H1 (cell line): ENCODE data around the gene CDH10. TPM values are rescaled to one million over a fixed set of nuclear protein-coding genes. Genes with fewer than 3 reads are reported as not detected.

ENCODE experiments used
- CTCF ChIA-PET: fragments of 300-600 bp; sonication (Branson Sonifier 250); formaldehyde crosslinking; loops from one replicate; lab custom pipeline; 2021; ENCODE audit not compliant: partially characterized antibody; lab: Charles Lee
- POLR2A ChIA-PET: fragments of 300-600 bp; sonication (Branson Sonifier 250); formaldehyde crosslinking; loops from one replicate; lab custom pipeline; 2021; ENCODE audit warnings: inconsistent platforms; ENCODE audit not compliant: partially characterized antibody; lab: Charles Lee
- DNase-seq, 2 experiments: peaks; one replicate each; pipeline versions ENCODE4 v3.0.0 to v3.0.0-alpha.2; 2010 to 2022; ENCODE audit warnings: low spot score in 2 of 2, low read depth in 1 of 2, mixed read lengths in 1 of 2
- FAIRE-seq: peaks from 2 replicates; lab custom pipeline; 2011; peaks lifted over from hg19 to GRCh38; lab: Jason Lieb, UNC
- H2AFZ ChIP-seq: 2 replicates; pipeline ENCODE4 v1.8.1; 2012; ENCODE audit warnings: low read length, inconsistent platforms
- H2AK5ac ChIP-seq: 2 replicates; pipeline ENCODE4 v1.6.1; 2013; ENCODE audit warnings: low read depth, low read length
- H2BK120ac ChIP-seq: replicated peaks from 2 replicates; pipeline ENCODE3; 2013; ENCODE audit warnings: low read depth, low read length, inconsistent platforms
- H2BK12ac ChIP-seq: 2 replicates; pipeline ENCODE4 v1.6.1; 2013; ENCODE audit warnings: low read depth, low read length
- H2BK15ac ChIP-seq: 2 replicates; pipeline ENCODE4 v1.6.1; 2013; ENCODE audit warnings: low read length
- H2BK20ac ChIP-seq: 2 replicates; pipeline ENCODE4 v1.6.1; 2013; ENCODE audit warnings: low read length
- H2BK5ac ChIP-seq: 2 replicates; pipeline ENCODE4 v1.6.1; 2013; ENCODE audit warnings: low read depth, low read length
- H3K14ac ChIP-seq: 2 replicates; pipeline ENCODE4 v1.6.1; 2013; ENCODE audit warnings: inconsistent platforms; ENCODE audit not compliant: insufficient read length
- H3K18ac ChIP-seq: 2 replicates; pipeline ENCODE4 v1.6.1; 2013; ENCODE audit warnings: low read length; ENCODE audit errors: extremely low read depth
- H3K23ac ChIP-seq: 2 replicates; pipeline ENCODE4 v1.6.1; 2013; ENCODE audit warnings: inconsistent platforms; ENCODE audit not compliant: insufficient read length
- H3K23me2 ChIP-seq: 2 replicates; pipeline ENCODE4 v1.6.1; 2013; ENCODE audit warnings: low read depth, low read length
- H3K27ac ChIP-seq: 2 replicates; pipeline ENCODE4 v1.6.1; 2011; ENCODE audit warnings: low read depth, low read length, inconsistent platforms
- H3K27me3 ChIP-seq, 4 experiments: replicated peaks in 1 of 4; 1 replicate in 1 of 4; 2 replicates in 3 of 4; pipeline versions ENCODE4 v1.6.1 to v1.8.1; 2011 to 2013; ENCODE audit warnings: low read length in 3 of 4, mild to moderate bottlenecking in 3 of 4, inconsistent platforms in 2 of 4, mixed read lengths in 2 of 4, moderate library complexity in 1 of 4; ENCODE audit not compliant: control insufficient read depth in 3 of 4, insufficient read depth in 3 of 4; ENCODE audit errors: extremely low read depth in 1 of 4
- H3K36me3 ChIP-seq, 4 experiments: 2 replicates each; pipeline versions ENCODE4 v1.6.1 to v1.8.1; 2011 to 2013; ENCODE audit warnings: mild to moderate bottlenecking in 4 of 4, low read length in 3 of 4, moderate library complexity in 2 of 4, control low read depth in 1 of 4, inconsistent platforms in 1 of 4; ENCODE audit not compliant: insufficient read depth in 4 of 4, control insufficient read depth in 2 of 4
- H3K4ac ChIP-seq: replicated peaks from 2 replicates; pipeline ENCODE3; 2013; ENCODE audit warnings: low read length, low read depth, mixed read lengths, inconsistent platforms; ENCODE audit not compliant: insufficient read length
- H3K4me1 ChIP-seq, 4 experiments: replicated peaks in 1 of 4; 1 replicate in 1 of 4; 2 replicates in 3 of 4; pipeline versions ENCODE4 v1.6.1 to v1.8.1; 2011 to 2013; ENCODE audit warnings: low read length in 3 of 4, inconsistent platforms in 2 of 4, mixed read lengths in 1 of 4; ENCODE audit not compliant: insufficient read depth in 4 of 4, control insufficient read depth in 3 of 4
- H3K4me2 ChIP-seq, 2 experiments: 2 replicates each; pipeline versions ENCODE4 v1.6.1 to v1.8.1; 2011 to 2013; ENCODE audit warnings: low read depth in 2 of 2, low read length in 2 of 2, control low read depth in 1 of 2, inconsistent platforms in 1 of 2, mild to moderate bottlenecking in 1 of 2; ENCODE audit not compliant: insufficient read depth in 1 of 2
- H3K4me3 ChIP-seq, 4 experiments: fragments of 200-600, 300-600 bp in 1 of 4; sonication (generic), shearing (Covaris generic), sonication (Bioruptor Twin) in 1 of 4; 2 replicates each; pipeline versions ENCODE4 v1.5.1 to v1.8.1; 2011 to 2016; ENCODE audit warnings: low read length in 4 of 4, low read depth in 3 of 4, control low read depth in 2 of 4, inconsistent platforms in 2 of 4, mild to moderate bottlenecking in 2 of 4, mixed read lengths in 1 of 4, moderate library complexity in 1 of 4; ENCODE audit not compliant: insufficient read depth in 2 of 4; ENCODE audit errors: extremely low read depth in 1 of 4
- H3K56ac ChIP-seq: replicated peaks from 2 replicates; pipeline ENCODE3; 2013; ENCODE audit warnings: low read depth, mild to moderate bottlenecking, mixed read lengths, low read length, inconsistent platforms; ENCODE audit not compliant: insufficient read length
- H3K79me1 ChIP-seq: 2 replicates; pipeline ENCODE4 v1.6.1; 2013; ENCODE audit warnings: low read depth, low read length, control low read depth
- H3K79me2 ChIP-seq, 2 experiments: 2 replicates each; pipeline versions ENCODE4 v1.6.1 to v1.8.1; 2012 to 2013; ENCODE audit warnings: low read length in 2 of 2, mild to moderate bottlenecking in 2 of 2, inconsistent platforms in 1 of 2; ENCODE audit not compliant: insufficient read depth in 2 of 2, control insufficient read depth in 1 of 2
- H3K9ac ChIP-seq, 4 experiments: replicated peaks in 1 of 4; 1 replicate in 1 of 4; 2 replicates in 3 of 4; pipeline versions ENCODE4 v1.6.1 to v1.8.1; 2011 to 2013; ENCODE audit warnings: low read depth in 3 of 4, low read length in 3 of 4, control low read depth in 2 of 4, mild to moderate bottlenecking in 2 of 4, moderate library complexity in 2 of 4, inconsistent platforms in 1 of 4; ENCODE audit errors: extremely low read depth in 1 of 4
- H3K9me3 ChIP-seq, 2 experiments: 2 replicates each; pipeline versions ENCODE4 v1.6.1 to v1.8.1; 2012 to 2013; ENCODE audit warnings: mild to moderate bottlenecking in 2 of 2, moderate library complexity in 2 of 2, control low read depth in 1 of 2, inconsistent platforms in 1 of 2, low read depth in 1 of 2, low read length in 1 of 2, mixed read lengths in 1 of 2; ENCODE audit not compliant: insufficient read depth in 2 of 2
- H4K20me1 ChIP-seq, 2 experiments: replicated peaks in 1 of 2; 2 replicates each; pipeline versions ENCODE3 to v1.8.1; 2011 to 2013; ENCODE audit warnings: inconsistent platforms in 2 of 2, low read length in 2 of 2, mild to moderate bottlenecking in 1 of 2; ENCODE audit not compliant: insufficient read depth in 2 of 2, control insufficient read depth in 1 of 2
- H4K5ac ChIP-seq: 2 replicates; pipeline ENCODE4 v1.6.1; 2013; ENCODE audit warnings: low read length, low read depth, mixed read lengths, inconsistent platforms; ENCODE audit not compliant: insufficient read length
- H4K8ac ChIP-seq: 2 replicates; pipeline ENCODE4 v1.8.0; 2013; ENCODE audit warnings: mild to moderate bottlenecking, moderate library complexity, low read length, inconsistent platforms; ENCODE audit not compliant: insufficient read depth; ENCODE audit errors: extremely low read depth
- H4K91ac ChIP-seq: replicated peaks from 2 replicates; pipeline ENCODE3; 2013; ENCODE audit warnings: low read length, mixed read lengths, inconsistent platforms; ENCODE audit not compliant: insufficient read length
- BRCA1 ChIP-seq: IDR thresholded peaks from 2 replicates; pipeline ENCODE4 v1.6.1; 2012; ENCODE audit warnings: low read depth, low read length, improper control_type of control experiment
- WGBS, 2 experiments: shearing (Covaris generic) in 1 of 2; methylation state at CpG; one replicate each; pipeline versions ENCODE4 v1.1.6 to v1.1.7; 2013 to 2015; ENCODE audit warnings: low lambda C conversion rate in 2 of 2, mixed read lengths in 2 of 2, inconsistent platforms in 1 of 2, low coverage in 1 of 2, missing lambda C conversion rate in 1 of 2; ENCODE audit not compliant: insufficient replicate concordance in 2 of 2, insufficient coverage in 1 of 2, insufficient read length in 1 of 2; ENCODE audit errors: extremely low coverage in 1 of 2, missing lambda C conversion rate in 1 of 2; 5-methylcytosine and 5-hydroxymethylcytosine counted together
- polyA plus RNA-seq, 7 experiments: library from polyadenylated mRNA; depleted of rRNA in 3 of 7; stranded (reverse) in 5 of 7; unstranded in 2 of 7; fragments of >200 nt in 5 of 7; fragments of 200-250 nt in 2 of 7; gene quantifications; 1 replicate in 5 of 7; 2 replicates in 1 of 7; 4 replicates in 1 of 7; pipeline versions ENCODE4 v1.2.1 to v1.2.3, GENCODE V29; 2011 to 2013; ENCODE audit warnings: missing spikeins in 2 of 7, mixed read lengths in 2 of 7
- total RNA-seq: library from RNA; stranded (reverse); fragmentation: NEBNext Ultra II Directional; extraction: Animal tissue kit (Norgen Biotek cat#: 25700); gene quantifications from 2 replicates; pipeline ENCODE4 v1.2.1, GENCODE V29; 2021

The CDH10 gene
- total and polyA plus RNA-seq, 2 of the 8 experiments (the other 6 are each of a cell fraction or from before 2014, with no cell fraction given) = 0.11 TPM; not detected in 1

DNA sequence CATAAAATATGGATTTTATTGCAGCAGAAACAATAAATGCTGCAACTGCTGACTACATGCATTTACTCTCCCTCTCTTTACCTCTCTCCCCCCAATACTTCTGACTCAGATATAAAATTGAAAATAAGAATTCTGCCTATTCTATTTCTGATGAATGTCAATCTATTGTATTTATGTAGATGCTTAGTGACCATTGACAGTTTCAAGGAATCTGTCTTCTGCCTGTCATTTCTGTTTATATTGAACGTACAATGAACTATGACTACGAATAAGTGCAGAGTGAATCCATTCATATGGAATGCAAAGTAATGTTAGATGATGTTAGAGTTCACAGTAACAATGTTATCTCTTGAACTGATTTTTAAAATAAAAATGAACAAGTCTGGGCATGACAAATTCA lies 898 bp downstream of the CDH10 start:
- no peak for FAIRE-seq
- Histone ChIP-seq H3K4me1 (peaks cover 0 to 10% (median 1%) of the 10 kb centered on the region in 4 experiments; a peak in 3 of 7 replicates), H2BK20ac (no peak overlapping the region), H4K20me1 (peaks cover 0 to 2% of the 10 kb centered on the region in 2 experiments), H3K23me2 (no peaks in the 10 kb centered on the region), H3K27ac (no peak overlapping the region), H3K79me1 (no peaks in the 10 kb centered on the region), H3K4ac (no peak overlapping the region), H3K27me3 (peaks cover 0 to 3% (median 0%) of the 10 kb centered on the region in 4 experiments; a peak in 2 of 7 replicates), H3K56ac (no peak overlapping the region), H2AK5ac (no peak overlapping the region), H4K8ac (no peak overlapping the region), H4K5ac (no peak overlapping the region), H3K4me3 (peak overlapping the region in 1 of 4 experiments; percentile 57; a peak in 1 of 8 replicates), H2BK12ac (no peak overlapping the region), H3K18ac (no peak overlapping the region), H3K9ac (no peak overlapping the region), H2BK15ac (no peak overlapping the region), H3K9me3 (no peaks in the 10 kb centered on the region), H3K36me3 (no peaks in the 10 kb centered on the region), H3K14ac (no peak overlapping the region), H2BK120ac (no peak overlapping the region), H3K4me2 (peak overlapping the region in 1 of 2 experiments; percentile 76; a peak in 2 of 4 replicates), H3K79me2 (no peaks in the 10 kb centered on the region), H3K23ac (no peak overlapping the region), H2BK5ac (no peak overlapping the region), H2AFZ (no peak overlapping the region), H4K91ac (no peak overlapping the region)
- ChIA-PET CTCF (interaction anchor here (0.6 to 1.1 kb wide), 4 partner anchors 15 to 1178 kb away, joined by 3 to 4 read pairs (median 4); no protein-coding TSS in a partner anchor), POLR2A (no interaction called here)
- no peak for DNase-seq
- WGBS, 2 experiments = 88% methylated on average over 2 of the region's 2 CpGs; no CpG with 5 or more reads in 1 of the 2 experiments
- TF ChIP-seq BRCA1 = no peak
